ENCODE data around the gene OSGIN1.
"Not testable (repeated sequence)": the region's sequence is repeated elsewhere in the genome, so short reads cannot be mapped to it uniquely, and the experiment has no call there.

OSGIN1 gene

GRCh38 chr16:83926726-83927397 is 26.2 kb upstream of the OSGIN1 start:
- DNase-seq: peak; percentile 70

- DNase-seq: peak; percentile 50
Measured at GRCh38 chr16:83928341-83929055, 24.5 kb upstream of the OSGIN1 start.

- no peak for DNase-seq
Measured at GRCh38 chr16:83929811-83930555, 23.1 kb upstream of the OSGIN1 start.

GRCh38 chr16:83930730-83931500 is 22.1 kb upstream of the OSGIN1 start:
- DNase-seq: no peak

GRCh38 chr16:83931556-83931955 is 21.5 kb upstream of the OSGIN1 start:
- DNase-seq: no peak

GRCh38 chr16:83932304-83932703 is 20.7 kb upstream of the OSGIN1 start:
- no peak for DNase-seq

- DNase-seq: peak; percentile 74
Measured at GRCh38 chr16:83932955-83933673, 19.9 kb upstream of the OSGIN1 start.

- peak; percentile 52 for DNase-seq
Measured at GRCh38 chr16:83933885-83934683, 19.0 kb upstream of the OSGIN1 start.

- no peak for DNase-seq
Measured at GRCh38 chr16:83934684-83934977, 18.4 kb upstream of the OSGIN1 start.

GRCh38 chr16:83935005-83935857 is 17.8 kb upstream of the OSGIN1 start:
- no peak for DNase-seq

GRCh38 chr16:83935858-83936255 is 17.2 kb upstream of the OSGIN1 start:
- no peak for DNase-seq

GRCh38 chr16:83936581-83937165 is 16.4 kb upstream of the OSGIN1 start:
- no peak for DNase-seq

- no peak for DNase-seq
Measured at GRCh38 chr16:83937267-83937666, 15.8 kb upstream of the OSGIN1 start.

GRCh38 chr16:83937922-83938885 is 14.8 kb upstream of the OSGIN1 start:
- DNase-seq: peak; percentile 26

- DNase-seq: peak; percentile 10
Measured at GRCh38 chr16:83939266-83939855, 13.7 kb upstream of the OSGIN1 start.

GRCh38 chr16:83940119-83940518 is 12.9 kb upstream of the OSGIN1 start:
- DNase-seq: no peak

- DNase-seq: no peak
Measured at GRCh38 chr16:83940630-83941378, 12.2 kb upstream of the OSGIN1 start.

- not testable (repeated sequence) for DNase-seq
Measured at GRCh38 chr16:83941546-83941945, 11.5 kb upstream of the OSGIN1 start.

Data from fibroblast of skin of right quadriceps (primary cell).